Stimulated activated CD8-positive, alpha-beta memory T cell treated with anti-CD3 and anti-CD28 coated beads, Interleukin-7, amount 100 ng/mL, for 48 hours (primary cell): ENCODE results near the gene MGRN1.

Experiments
- DNase-seq, 2 donors: peaks; one replicate each; pipeline ENCODE4 v3.0.0-alpha.2; 2020; ENCODE audit warnings: low read depth in 1 of 2; ENCODE audit errors: extremely low read depth in 1 of 2

The MGRN1 gene

GRCh38 chr16:4667203-4667963 lies 42.8 kb downstream of the MGRN1 start:
- DNase-seq: no peak

GRCh38 chr16:4668313-4668960 lies 43.8 kb downstream of the MGRN1 start:
- no peak for DNase-seq

- DNase-seq: no peak
Measured at GRCh38 chr16:4673387-4674046, 48.9 kb downstream of the MGRN1 start.

- DNase-seq: no peak
Measured at GRCh38 chr16:4674926-4675530, 50.4 kb downstream of the MGRN1 start.

- DNase-seq: peak in 1 of 2 donors; percentile 81
Measured at GRCh38 chr16:4675864-4676786, 51.5 kb downstream of the MGRN1 start.

- DNase-seq: no peak
Measured at GRCh38 chr16:4676831-4677230, 52.2 kb downstream of the MGRN1 start.

- no peak for DNase-seq
Measured at GRCh38 chr16:4677390-4677789, 52.8 kb downstream of the MGRN1 start.

GRCh38 chr16:4677994-4678393 lies 53.4 kb downstream of the MGRN1 start:
- no peak for DNase-seq

GRCh38 chr16:4678596-4678995 lies 54.0 kb downstream of the MGRN1 start:
- DNase-seq: no peak

GRCh38 chr16:4679156-4679849 lies 54.7 kb downstream of the MGRN1 start:
- no peak for DNase-seq

- DNase-seq: no peak
Measured at GRCh38 chr16:4679850-4680636, 55.4 kb downstream of the MGRN1 start.

GRCh38 chr16:4680673-4681470 lies 56.2 kb downstream of the MGRN1 start:
- DNase-seq: no peak

- no peak for DNase-seq
Measured at GRCh38 chr16:4681471-4682083, 57.0 kb downstream of the MGRN1 start.

- DNase-seq: no peak
Measured at GRCh38 chr16:4682084-4682591, 57.5 kb downstream of the MGRN1 start.

GRCh38 chr16:4682616-4683254 lies 58.1 kb downstream of the MGRN1 start:
- DNase-seq: peak in 1 of 2 donors; percentile 37

GRCh38 chr16:4683255-4684057 lies 58.8 kb downstream of the MGRN1 start:
- DNase-seq: no peak
